GM12801 (cell line): ENCODE data around the gene RPLP1.

Source experiments
- CTCF ChIP-seq: IDR thresholded peaks from one replicate; pipeline ENCODE4 v1.5.1; 2011; ENCODE audit warnings: control low read depth; ENCODE audit not compliant: insufficient read length; ENCODE audit errors: extremely low read depth

The RPLP1 gene

GRCh38 chr15:69452692-69453521 lies at the start of gene RPLP1:
TSS of gene RPLP1 (plus strand) at chr15:69452818. CDS start at chr15:69452949, 131 bp downstream.
- no peak for TF ChIP-seq CTCF

DNA sequence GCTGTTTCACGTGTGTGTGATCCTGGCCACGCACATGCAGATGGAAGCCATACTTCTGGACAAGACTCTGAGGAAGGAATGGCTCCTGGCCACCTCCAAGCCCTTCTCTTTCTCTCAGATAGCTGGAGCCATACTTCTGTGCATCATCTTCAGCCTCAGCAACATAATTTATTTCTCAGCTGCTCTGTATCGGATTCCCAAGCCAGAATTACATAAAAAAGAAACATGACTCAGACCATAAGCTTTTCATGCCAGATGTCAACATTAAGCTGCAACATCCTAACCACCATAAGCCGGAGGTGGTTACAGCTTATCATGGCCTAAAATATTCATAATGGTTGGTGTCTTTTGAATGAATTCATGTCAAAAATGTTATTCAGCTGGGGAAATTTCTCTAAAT lies 49.0 kb upstream of the RPLP1 start:
- no peak for TF ChIP-seq CTCF

GRCh38 chr15:69405110-69405509 lies 47.5 kb upstream of the RPLP1 start:
- no peak for TF ChIP-seq CTCF

DNA sequence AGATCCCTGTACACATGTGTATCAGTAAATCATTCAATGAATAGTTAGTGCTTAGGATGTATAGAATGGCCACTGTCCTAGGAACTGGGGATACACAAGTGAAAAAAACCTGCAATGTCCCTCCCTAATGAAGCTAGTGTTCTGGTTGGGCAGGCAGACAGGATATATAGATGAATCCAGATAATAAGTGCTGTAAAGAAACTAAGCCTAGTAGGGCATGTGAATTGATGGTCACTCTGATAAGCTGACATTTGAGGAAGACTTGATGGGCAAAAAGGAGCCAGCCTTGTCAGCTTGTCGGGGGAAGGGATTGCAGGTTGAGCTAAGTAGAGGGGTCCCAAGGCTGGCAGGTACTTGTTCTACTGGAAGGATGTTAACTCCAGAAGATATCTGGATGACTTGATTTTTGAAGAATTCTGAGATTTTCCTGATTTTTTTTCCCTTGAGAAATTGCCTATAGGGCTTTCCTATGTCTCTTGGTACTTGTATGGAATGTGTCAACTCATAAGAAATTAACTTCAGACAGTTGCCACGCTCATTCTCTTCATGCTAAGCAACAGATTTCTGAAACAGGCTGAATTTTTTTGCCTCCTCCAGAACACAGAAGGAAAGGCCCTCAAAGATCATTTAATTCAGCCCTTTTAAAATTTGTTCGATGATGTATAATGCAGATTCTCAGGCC lies 44.8 kb upstream of the RPLP1 start:
- TF ChIP-seq CTCF: no peak

DNA sequence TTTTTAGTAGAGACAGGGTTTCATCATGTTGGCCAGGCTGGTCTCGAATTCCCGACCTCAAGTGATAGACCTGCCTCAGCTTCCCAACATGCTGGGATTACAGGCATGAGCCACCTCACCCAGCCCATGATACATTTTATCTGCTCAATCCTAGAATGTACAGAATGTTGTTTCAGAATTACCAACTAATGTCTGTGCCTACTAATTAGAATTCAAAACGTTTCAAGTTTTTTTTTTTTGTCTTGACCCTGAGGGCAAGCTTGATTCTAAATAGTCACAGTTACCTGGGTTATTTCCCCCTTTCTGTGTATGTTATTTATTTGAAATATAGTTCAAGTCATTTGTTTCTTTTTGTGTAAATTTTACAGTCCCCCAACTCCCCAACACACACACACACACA lies 43.8 kb upstream of the RPLP1 start:
- no peak for TF ChIP-seq CTCF

DNA sequence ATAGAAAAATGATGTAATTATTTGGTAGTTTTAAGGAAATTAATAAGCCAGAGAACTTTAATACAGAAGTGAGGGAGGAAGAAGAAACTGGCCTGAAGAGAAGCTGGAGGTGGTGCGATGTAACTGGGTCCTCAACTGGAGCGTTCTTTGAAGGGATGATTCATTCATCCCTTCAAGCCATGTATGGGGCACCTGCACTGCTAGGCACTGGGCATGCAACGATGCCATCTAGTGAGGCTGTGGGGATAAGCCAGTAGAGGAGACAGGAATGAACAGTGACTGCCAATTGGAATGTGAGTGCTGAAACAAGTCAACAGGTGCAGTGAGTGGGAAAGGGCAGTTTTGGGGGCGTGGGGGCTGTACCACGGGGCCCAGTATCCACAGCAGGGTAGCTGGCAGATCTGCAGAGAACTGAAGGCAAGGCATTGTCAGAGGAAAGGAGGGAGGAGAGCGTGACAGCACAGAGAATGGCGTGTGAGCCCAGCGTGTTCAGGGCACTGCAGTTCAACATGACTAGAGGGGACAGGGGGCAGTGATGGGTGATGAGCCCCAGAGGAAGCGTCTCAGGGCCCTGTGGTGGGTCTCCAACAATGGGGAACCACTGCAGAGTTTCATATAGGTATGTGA lies 42.3 kb upstream of the RPLP1 start:
- TF ChIP-seq CTCF: no peak

DNA sequence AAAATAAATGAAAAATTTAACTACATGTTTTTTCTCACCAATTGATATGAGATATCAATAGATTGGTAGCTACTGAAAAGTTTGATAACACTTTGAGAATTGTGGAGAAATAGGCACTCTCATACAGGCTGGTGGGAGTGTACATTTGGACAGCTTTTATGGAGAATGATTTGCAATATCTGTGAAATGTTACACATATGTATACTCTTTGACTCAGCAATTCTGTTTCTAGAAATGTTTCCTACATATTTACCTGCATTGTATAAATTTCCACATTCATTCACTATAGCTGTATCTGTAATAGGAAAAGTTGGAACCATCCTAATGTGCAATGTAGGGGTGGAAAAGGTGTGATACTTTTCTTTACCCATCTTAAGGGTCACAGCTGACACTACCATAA lies 40.3 kb upstream of the RPLP1 start:
- TF ChIP-seq CTCF: no peak
